ENCODE results near the gene NCR2. TPM values are rescaled to one million over a fixed set of nuclear protein-coding genes. Genes with fewer than 3 reads are reported as not detected.
"Not testable (repeated sequence)": the region's sequence is repeated elsewhere in the genome, so short reads cannot be mapped to it uniquely, and the experiment has no call there.

Gene NCR2
- total RNA-seq, 1 experiment from 2014 or later: not detected

DNA sequence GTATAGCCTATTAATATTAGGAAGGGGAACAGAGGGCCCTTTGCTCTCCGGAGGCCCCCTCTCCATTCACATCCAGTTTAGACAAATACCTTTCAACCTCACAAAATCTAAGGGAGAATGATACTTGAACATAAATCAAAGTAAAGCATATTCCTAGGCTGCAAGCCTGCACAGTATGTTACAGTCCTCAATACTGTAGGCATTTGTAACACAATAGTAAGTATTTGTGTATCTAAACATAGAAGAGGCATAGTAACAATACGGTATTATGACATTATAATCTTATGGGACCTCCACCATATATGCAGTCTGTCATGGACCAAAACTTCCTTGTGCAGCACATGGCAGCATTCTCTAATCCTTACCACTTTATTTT lies 46.7 kb upstream of the NCR2 start:
- POLR2A ChIA-PET: interaction anchor here (0.6 to 1.0 kb wide), 2 partner anchors 214 to 896 kb away, joined by 3 read pairs; no protein-coding TSS in a partner anchor
- H3K27ac Mint-ChIP-seq (ENCODE audit: low read depth, unreplicated experiment): no peak overlapping the region
- intact Hi-C loops (cut with micrococcal nuclease): no loop called here
- H3K9me3 Mint-ChIP-seq (ENCODE audit: unreplicated experiment): no peaks in the 10 kb centered on the region
- BruUV-seq (replicated peaks): no TSS peak
- no peak for DNase-seq (ENCODE audit: unreplicated experiment)
- H3K4me3 Mint-ChIP-seq (ENCODE audit: unreplicated experiment): no peak overlapping the region
- H3K4me1 Mint-ChIP-seq (ENCODE audit: insufficient read depth, unreplicated experiment): peaks cover 24% of the 10 kb centered on the region
- H3K27me3 Mint-ChIP-seq (ENCODE audit: insufficient read depth, unreplicated experiment): no peaks in the 10 kb centered on the region
- no peaks in the 10 kb centered on the region for H3K36me3 Mint-ChIP-seq (ENCODE audit: insufficient read depth, unreplicated experiment)
- TF ChIP-seq, protein P1, sequence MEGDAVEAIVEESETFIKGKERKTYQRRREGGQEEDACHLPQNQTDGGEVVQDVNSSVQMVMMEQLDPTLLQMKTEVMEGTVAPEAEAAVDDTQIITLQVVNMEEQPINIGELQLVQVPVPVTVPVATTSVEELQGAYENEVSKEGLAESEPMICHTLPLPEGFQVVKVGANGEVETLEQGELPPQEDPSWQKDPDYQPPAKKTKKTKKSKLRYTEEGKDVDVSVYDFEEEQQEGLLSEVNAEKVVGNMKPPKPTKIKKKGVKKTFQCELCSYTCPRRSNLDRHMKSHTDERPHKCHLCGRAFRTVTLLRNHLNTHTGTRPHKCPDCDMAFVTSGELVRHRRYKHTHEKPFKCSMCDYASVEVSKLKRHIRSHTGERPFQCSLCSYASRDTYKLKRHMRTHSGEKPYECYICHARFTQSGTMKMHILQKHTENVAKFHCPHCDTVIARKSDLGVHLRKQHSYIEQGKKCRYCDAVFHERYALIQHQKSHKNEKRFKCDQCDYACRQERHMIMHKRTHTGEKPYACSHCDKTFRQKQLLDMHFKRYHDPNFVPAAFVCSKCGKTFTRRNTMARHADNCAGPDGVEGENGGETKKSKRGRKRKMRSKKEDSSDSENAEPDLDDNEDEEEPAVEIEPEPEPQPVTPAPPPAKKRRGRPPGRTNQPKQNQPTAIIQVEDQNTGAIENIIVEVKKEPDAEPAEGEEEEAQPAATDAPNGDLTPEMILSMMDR (IDR thresholded peaks at IDR 0.05; ENCODE audit: unreplicated experiment): no peak
- CTCF ChIA-PET: interaction anchor here (1.0 to 2.2 kb wide), 2 partner anchors 17 to 18 kb away, joined by 4 to 13 read pairs; no protein-coding TSS in a partner anchor

DNA sequence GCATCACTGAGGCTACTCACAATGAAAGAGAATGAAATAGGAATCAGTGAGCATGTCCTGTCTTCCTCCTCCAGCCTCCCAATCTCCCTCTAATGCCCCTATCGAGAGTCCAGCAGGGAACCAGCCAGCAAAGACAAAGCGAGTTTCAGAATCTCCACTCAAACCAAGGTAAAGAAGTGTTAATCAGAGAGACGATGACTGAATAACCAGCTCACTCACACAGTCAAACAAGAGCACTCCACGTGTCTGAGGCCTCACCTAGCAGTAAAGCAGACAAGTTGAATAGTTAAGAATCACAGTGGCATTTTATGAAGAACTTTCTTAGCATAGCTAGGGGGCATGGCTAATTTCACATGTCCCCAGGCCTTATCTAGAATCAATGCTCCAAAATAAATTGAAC lies 45.6 kb upstream of the NCR2 start:
- no peaks in the 10 kb centered on the region for H3K9me3 Mint-ChIP-seq (ENCODE audit: unreplicated experiment)
- no TSS peak for BruUV-seq (replicated peaks)
- POLR2A ChIA-PET: interaction anchor here (1.0 kb wide), 1 partner anchor 37 kb away, joined by 3 read pairs; no protein-coding TSS in a partner anchor
- CTCF ChIA-PET: interaction anchor here (2.2 kb wide), 1 partner anchor 17 kb away, joined by 13 read pairs; no protein-coding TSS in a partner anchor
- peaks cover 24% of the 10 kb centered on the region for H3K4me1 Mint-ChIP-seq (ENCODE audit: insufficient read depth, unreplicated experiment)
- H3K27ac Mint-ChIP-seq (ENCODE audit: low read depth, unreplicated experiment): no peak overlapping the region
- H3K4me3 Mint-ChIP-seq (ENCODE audit: unreplicated experiment): no peak overlapping the region
- peaks cover under 1% of the 10 kb centered on the region for H3K27me3 Mint-ChIP-seq (ENCODE audit: insufficient read depth, unreplicated experiment)
- DNase-seq (ENCODE audit: unreplicated experiment): no peak
- H3K36me3 Mint-ChIP-seq (ENCODE audit: insufficient read depth, unreplicated experiment): no peaks in the 10 kb centered on the region
- intact Hi-C loops (cut with micrococcal nuclease): no loop called here
- TF ChIP-seq, protein P1 (IDR thresholded peaks at IDR 0.05; ENCODE audit: unreplicated experiment): no peak

DNA sequence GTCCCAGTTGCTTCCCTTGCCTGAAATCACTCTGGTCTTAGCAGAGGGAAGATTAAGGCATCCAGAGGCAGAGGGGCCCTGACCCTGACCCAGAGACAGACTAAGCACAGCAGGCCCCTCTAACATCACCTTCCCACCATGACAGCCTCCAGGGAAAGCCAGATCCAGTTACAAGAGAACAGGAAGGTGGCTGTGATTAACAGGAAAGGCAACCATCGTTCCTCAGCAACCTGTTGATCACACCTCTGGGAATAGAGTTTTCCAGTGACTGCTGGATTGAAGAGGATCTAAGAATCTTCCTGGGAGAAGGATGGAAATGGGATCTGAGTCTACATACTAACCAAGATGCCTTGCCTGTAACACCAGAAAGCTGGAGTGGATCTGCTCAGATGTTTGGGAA lies 43.7 kb upstream of the NCR2 start:
- BruUV-seq (replicated peaks): no TSS peak
- intact Hi-C loops (cut with micrococcal nuclease): no loop called here
- Mint-ChIP-seq H3K27me3 (ENCODE audit: insufficient read depth, unreplicated experiment) (peaks cover 19% of the 10 kb centered on the region), H3K27ac (ENCODE audit: low read depth, unreplicated experiment) (no peak overlapping the region), H3K36me3 (ENCODE audit: insufficient read depth, unreplicated experiment) (no peaks in the 10 kb centered on the region), H3K9me3 (ENCODE audit: unreplicated experiment) (peaks cover 5% of the 10 kb centered on the region), H3K4me1 (ENCODE audit: insufficient read depth, unreplicated experiment) (peaks cover 17% of the 10 kb centered on the region), H3K4me3 (ENCODE audit: unreplicated experiment) (no peak overlapping the region)
- ChIA-PET POLR2A (interaction anchor here (0.6 kb wide), 1 partner anchor 269 kb away, joined by 3 read pairs; no protein-coding TSS in a partner anchor), CTCF (no interaction called here)
- no peak for DNase-seq (ENCODE audit: unreplicated experiment)
- TF ChIP-seq, protein P1 (IDR thresholded peaks at IDR 0.05; ENCODE audit: unreplicated experiment): no peak

DNA sequence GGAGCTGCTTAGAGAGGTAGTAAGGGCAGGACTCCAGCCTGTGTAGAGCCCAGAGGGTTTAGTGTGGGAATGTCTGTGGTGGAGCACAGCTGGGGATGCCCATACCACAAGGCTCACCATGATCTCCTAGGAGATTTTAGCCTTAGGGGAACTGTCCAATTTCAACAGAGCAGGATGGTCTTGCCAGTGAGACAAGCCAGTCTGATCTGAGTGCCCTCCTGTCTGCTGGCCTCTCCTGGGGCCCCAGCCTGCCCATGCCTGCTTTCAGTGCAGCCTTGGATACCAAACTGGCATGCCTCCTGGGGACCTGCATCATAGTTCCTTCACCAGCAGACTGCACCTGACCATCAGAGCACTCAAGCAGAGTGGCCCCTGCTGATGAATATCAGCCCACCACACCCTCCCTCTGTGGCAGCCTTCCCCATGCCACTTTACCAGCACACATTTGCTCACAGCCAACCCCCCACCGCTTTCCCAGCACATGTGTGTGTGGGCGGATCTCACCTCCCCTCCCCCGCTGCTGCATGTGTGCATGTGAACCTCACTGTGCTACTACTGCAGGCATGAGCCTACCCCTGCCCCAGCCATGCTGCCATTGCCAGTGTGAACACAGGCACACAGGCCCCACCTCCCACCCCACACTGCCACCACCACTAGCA lies 41.1 kb upstream of the NCR2 start:
- no peak for DNase-seq (ENCODE audit: unreplicated experiment)
- no peaks in the 10 kb centered on the region for H3K36me3 Mint-ChIP-seq (ENCODE audit: insufficient read depth, unreplicated experiment)
- POLR2A ChIA-PET: no interaction called here

DNA sequence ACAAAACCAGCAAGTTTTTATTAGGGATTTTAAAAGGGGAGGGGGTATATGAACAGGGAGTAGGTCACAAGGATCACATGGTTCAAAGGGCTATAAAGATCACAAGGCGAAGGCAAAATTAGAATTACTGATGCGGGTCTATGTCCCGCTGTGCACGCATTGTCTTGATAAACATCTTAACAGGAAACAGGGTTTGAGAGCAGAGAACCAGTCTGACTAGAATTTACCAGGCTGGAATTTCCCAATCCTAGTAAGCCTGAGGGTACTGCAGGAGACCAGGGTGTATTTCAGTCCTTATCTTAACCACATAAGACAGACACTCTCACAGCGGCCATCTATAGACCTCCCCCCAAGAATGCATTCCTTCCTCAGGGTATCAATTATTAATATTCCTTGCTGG lies 38.2 kb upstream of the NCR2 start:
- H3K36me3 Mint-ChIP-seq (ENCODE audit: insufficient read depth, unreplicated experiment); H3K27ac Mint-ChIP-seq (ENCODE audit: low read depth, unreplicated experiment); DNase-seq (ENCODE audit: unreplicated experiment); BruUV-seq (replicated peaks); H3K4me3 Mint-ChIP-seq (ENCODE audit: unreplicated experiment); intact Hi-C loops (cut with micrococcal nuclease); H3K4me1 Mint-ChIP-seq (ENCODE audit: insufficient read depth, unreplicated experiment): not testable (repeated sequence)
- H3K9me3 Mint-ChIP-seq (ENCODE audit: unreplicated experiment): peaks cover 22% of the 10 kb centered on the region
- POLR2A ChIA-PET: interaction anchor here (2.0 kb wide), 1 partner anchor 10 kb away, joined by 6 read pairs; no protein-coding TSS in a partner anchor
- H3K27me3 Mint-ChIP-seq (ENCODE audit: insufficient read depth, unreplicated experiment): peaks cover 74% of the 10 kb centered on the region
- CTCF ChIA-PET: interaction anchor here (6.9 kb wide), 1 partner anchor 10 kb away, joined by 44 read pairs; no protein-coding TSS in a partner anchor

More for the DNA sequence above, 41.1 kb upstream of the NCR2 start:
- TF ChIP-seq, protein P1 (IDR thresholded peaks at IDR 0.05; ENCODE audit: unreplicated experiment): no peak
- CTCF ChIA-PET: interaction anchor here (1.1 to 6.9 kb wide), 2 partner anchors 13 to 16 kb away, joined by 3 to 44 read pairs; no protein-coding TSS in a partner anchor
- Mint-ChIP-seq H3K4me3 (ENCODE audit: unreplicated experiment) (no peak overlapping the region), H3K27me3 (ENCODE audit: insufficient read depth, unreplicated experiment) (peaks cover 45% of the 10 kb centered on the region), H3K9me3 (ENCODE audit: unreplicated experiment) (peaks cover 22% of the 10 kb centered on the region), H3K27ac (ENCODE audit: low read depth, unreplicated experiment) (no peak overlapping the region), H3K4me1 (ENCODE audit: insufficient read depth, unreplicated experiment) (peaks cover 8% of the 10 kb centered on the region)
- intact Hi-C loops (cut with micrococcal nuclease): no loop called here
- no TSS peak for BruUV-seq (replicated peaks)

All from MCF 10A (cell line).